K562 (cell line): ENCODE measurements around the gene RNF144A.

Experiments used
- HDAC1 ChIP-seq, 2 experiments: fragments of 450-650 bp; IDR thresholded peaks; 2 replicates each; pipeline ENCODE4 v1.6.1; 2016 to 2017; ENCODE audit warnings: inconsistent platforms in 1 of 2, mild to moderate bottlenecking in 1 of 2, moderate library complexity in 1 of 2
- HOMEZ ChIP-seq: fragments of 250-450 bp; sonication (Bioruptor Pico); IDR thresholded peaks from 2 replicates; pipeline ENCODE4 v1.4.0; 2020; ENCODE audit warnings: mild to moderate bottlenecking, moderate library complexity
- JUND ChIP-seq, 2 experiments: IDR thresholded peaks; 2 replicates in 1 of 2; 3 replicates in 1 of 2; pipeline ENCODE4 v1.6.1; 2011; ENCODE audit warnings: borderline replicate concordance in 2 of 2, low read depth in 2 of 2, low read length in 2 of 2, improper control_type of control experiment in 1 of 2, missing biosample characterization in 1 of 2, missing genetic modification characterization in 1 of 2, missing genetic modification reagents in 1 of 2
- LEF1 ChIP-seq: fragments of 450-650 bp; IDR thresholded peaks from 2 replicates; pipeline ENCODE4 v1.6.1; 2016; ENCODE audit warnings: mild to moderate bottlenecking
- POLR2G ChIP-seq: fragments of 200-400 bp; formaldehyde crosslinking; IDR thresholded peaks from 2 replicates; pipeline ENCODE4 v1.6.1; 2017; ENCODE audit warnings: low read depth, mild to moderate bottlenecking, antibody characterized with exemption, low read length, moderate library complexity
- RBM25 ChIP-seq: fragments of 200-400 bp; formaldehyde crosslinking; IDR thresholded peaks from 2 replicates; pipeline ENCODE4 v1.6.1; 2018; ENCODE audit warnings: low read length, low read depth, moderate library complexity; ENCODE audit not compliant: severe bottlenecking
- SIRT6 ChIP-seq: IDR thresholded peaks from one replicate; pipeline ENCODE4 v1.6.1; 2012; ENCODE audit warnings: low read depth, mild to moderate bottlenecking, control low read depth, inconsistent platforms, low read length, moderate library complexity
- SIX5 ChIP-seq, 2 experiments: IDR thresholded peaks; 2 replicates each; pipeline ENCODE4 v1.6.1; 2011; ENCODE audit warnings: low read length in 2 of 2, borderline replicate concordance in 1 of 2, low read depth in 1 of 2, mild to moderate bottlenecking in 1 of 2, moderate library complexity in 1 of 2; ENCODE audit not compliant: insufficient read depth in 1 of 2
- SMC3 ChIP-seq: conservative IDR thresholded peaks from 2 replicates; pipeline ENCODE4 v1.6.1; 2011; ENCODE audit warnings: low read depth, low read length, improper control_type of control experiment; ENCODE audit not compliant: insufficient read depth
- ZNF12 ChIP-seq: sonication (generic); formaldehyde crosslinking; IDR thresholded peaks from 2 replicates; pipeline ENCODE4 v1.4.0; 2020; ENCODE audit warnings: mild to moderate bottlenecking, missing genetic modification reagents
- ZNF23 ChIP-seq: fragments of 250-450 bp; sonication (Bioruptor Pico); IDR thresholded peaks from 2 replicates; pipeline ENCODE4 v1.4.0; 2020; ENCODE audit warnings: mild to moderate bottlenecking
- ZNF263 ChIP-seq: sonication (generic); formaldehyde crosslinking; IDR thresholded peaks from 2 replicates; pipeline ENCODE4 v1.8.0; 2022; ENCODE audit warnings: mild to moderate bottlenecking, missing genetic modification reagents, borderline replicate concordance
- TF ChIP-seq, protein P1 (sequence below), 3 experiments: IDR thresholded peaks in 2 of 3; conservative IDR thresholded peaks in 1 of 3; 2 replicates each; pipeline ENCODE4 v1.5.1; 2011 to 2012; ENCODE audit warnings: low read length in 3 of 3, mild to moderate bottlenecking in 3 of 3, control low read depth in 2 of 3, improper control_type of control experiment in 1 of 3, inconsistent platforms in 1 of 3, low read depth in 1 of 3, mixed read lengths in 1 of 3, moderate library complexity in 1 of 3; ENCODE audit not compliant: insufficient read depth in 2 of 3

GRCh38 chr2:6905668-6906067 is 11.5 kb upstream of the RNF144A start:
- TF ChIP-seq, protein P1, sequence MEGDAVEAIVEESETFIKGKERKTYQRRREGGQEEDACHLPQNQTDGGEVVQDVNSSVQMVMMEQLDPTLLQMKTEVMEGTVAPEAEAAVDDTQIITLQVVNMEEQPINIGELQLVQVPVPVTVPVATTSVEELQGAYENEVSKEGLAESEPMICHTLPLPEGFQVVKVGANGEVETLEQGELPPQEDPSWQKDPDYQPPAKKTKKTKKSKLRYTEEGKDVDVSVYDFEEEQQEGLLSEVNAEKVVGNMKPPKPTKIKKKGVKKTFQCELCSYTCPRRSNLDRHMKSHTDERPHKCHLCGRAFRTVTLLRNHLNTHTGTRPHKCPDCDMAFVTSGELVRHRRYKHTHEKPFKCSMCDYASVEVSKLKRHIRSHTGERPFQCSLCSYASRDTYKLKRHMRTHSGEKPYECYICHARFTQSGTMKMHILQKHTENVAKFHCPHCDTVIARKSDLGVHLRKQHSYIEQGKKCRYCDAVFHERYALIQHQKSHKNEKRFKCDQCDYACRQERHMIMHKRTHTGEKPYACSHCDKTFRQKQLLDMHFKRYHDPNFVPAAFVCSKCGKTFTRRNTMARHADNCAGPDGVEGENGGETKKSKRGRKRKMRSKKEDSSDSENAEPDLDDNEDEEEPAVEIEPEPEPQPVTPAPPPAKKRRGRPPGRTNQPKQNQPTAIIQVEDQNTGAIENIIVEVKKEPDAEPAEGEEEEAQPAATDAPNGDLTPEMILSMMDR (IDR thresholded peaks at IDR 0.05 in 2 of 3, conservative IDR thresholded peaks at IDR 0.05 in 1 of 3; ENCODE audit: insufficient read depth in 2 of 3, low read depth in 1 of 3, low read length in 3 of 3), result no peak
- TF ChIP-seq RBM25, result no peak
- no peak for TF ChIP-seq JUND (IDR thresholded peaks at IDR 0.05; ENCODE audit: borderline replicate concordance, low read depth, low read length)
- TF ChIP-seq JUND (tag; IDR thresholded peaks at IDR 0.05; ENCODE audit: borderline replicate concordance, low read depth, low read length), result no peak
- no peak for TF ChIP-seq ZNF12 (CRISPR knock-in tag)
- TF ChIP-seq LEF1, result no peak
- no peak for TF ChIP-seq ZNF263
- no peak for TF ChIP-seq SMC3
- TF ChIP-seq HOMEZ (CRISPR knock-in tag), result no peak
- no peak for TF ChIP-seq SIX5 (IDR thresholded peaks at IDR 0.05; ENCODE audit: borderline replicate concordance in 1 of 2, insufficient read depth in 1 of 2, low read depth in 1 of 2, low read length in 2 of 2)
- no peak for TF ChIP-seq HDAC1 (IDR thresholded peaks at IDR 0.05)
- no peak for TF ChIP-seq ZNF23 (CRISPR knock-in tag)
- TF ChIP-seq SIRT6, result no peak
- no peak for TF ChIP-seq POLR2G
